ENCODE data around the gene ZNF256.
A peak's percentile ranks its signal among the peaks of the same experiment; 100 is the strongest.

ZNF256 gene

GRCh38 chr19:57954996-57955395 lies 7.5 kb upstream of the ZNF256 start:
- H3K4me3 ChIP-seq (ENCODE audit: low read depth, low read length): no peak overlapping the region

GRCh38 chr19:57949702-57950101 lies 2.2 kb upstream of the ZNF256 start:
- no peak overlapping the region for H3K4me3 ChIP-seq (ENCODE audit: low read depth, low read length)
- TF ChIP-seq, protein P1, sequence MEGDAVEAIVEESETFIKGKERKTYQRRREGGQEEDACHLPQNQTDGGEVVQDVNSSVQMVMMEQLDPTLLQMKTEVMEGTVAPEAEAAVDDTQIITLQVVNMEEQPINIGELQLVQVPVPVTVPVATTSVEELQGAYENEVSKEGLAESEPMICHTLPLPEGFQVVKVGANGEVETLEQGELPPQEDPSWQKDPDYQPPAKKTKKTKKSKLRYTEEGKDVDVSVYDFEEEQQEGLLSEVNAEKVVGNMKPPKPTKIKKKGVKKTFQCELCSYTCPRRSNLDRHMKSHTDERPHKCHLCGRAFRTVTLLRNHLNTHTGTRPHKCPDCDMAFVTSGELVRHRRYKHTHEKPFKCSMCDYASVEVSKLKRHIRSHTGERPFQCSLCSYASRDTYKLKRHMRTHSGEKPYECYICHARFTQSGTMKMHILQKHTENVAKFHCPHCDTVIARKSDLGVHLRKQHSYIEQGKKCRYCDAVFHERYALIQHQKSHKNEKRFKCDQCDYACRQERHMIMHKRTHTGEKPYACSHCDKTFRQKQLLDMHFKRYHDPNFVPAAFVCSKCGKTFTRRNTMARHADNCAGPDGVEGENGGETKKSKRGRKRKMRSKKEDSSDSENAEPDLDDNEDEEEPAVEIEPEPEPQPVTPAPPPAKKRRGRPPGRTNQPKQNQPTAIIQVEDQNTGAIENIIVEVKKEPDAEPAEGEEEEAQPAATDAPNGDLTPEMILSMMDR (conservative IDR thresholded peaks at IDR 0.05; ENCODE audit: low read depth, low read length): no peak
- DNase-seq (ENCODE audit: low read depth): no peak

More at GRCh38 chr19:57954996-57955395, 7.5 kb upstream of the ZNF256 start:
- TF ChIP-seq, protein P1 (conservative IDR thresholded peaks at IDR 0.05; ENCODE audit: low read depth, low read length): no peak
- DNase-seq (ENCODE audit: low read depth): no peak

DNA sequence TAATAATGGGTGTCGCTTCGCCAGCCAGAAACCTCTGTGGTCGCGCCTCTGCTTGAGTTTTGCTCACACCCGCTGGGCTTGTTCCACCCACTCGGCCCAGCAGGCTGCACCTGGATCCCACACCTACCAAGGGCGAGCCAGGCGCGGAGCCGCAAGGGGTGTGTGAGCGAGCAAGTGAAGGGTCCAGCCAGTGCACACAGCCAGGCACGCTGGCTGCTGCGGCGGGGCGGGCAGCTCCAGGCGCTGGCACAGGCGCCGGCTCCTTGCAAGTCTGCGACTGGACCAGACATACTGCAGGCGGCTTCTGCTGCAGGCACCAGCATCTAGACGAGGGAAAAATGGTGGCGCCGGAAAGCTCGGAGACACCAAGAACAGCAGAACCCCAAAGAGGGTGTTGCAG lies 1.8 kb upstream of the ZNF256 start:
- no peak overlapping the region for H3K4me3 ChIP-seq (ENCODE audit: low read depth, low read length)
- TF ChIP-seq, protein P1 (conservative IDR thresholded peaks at IDR 0.05; ENCODE audit: low read depth, low read length): no peak
- DNase-seq (ENCODE audit: low read depth): no peak

- no peak for DNase-seq (ENCODE audit: low read depth)
- H3K4me3 ChIP-seq (ENCODE audit: low read depth, low read length): peak overlapping the region; percentile 86
- TF ChIP-seq, protein P1 (conservative IDR thresholded peaks at IDR 0.05; ENCODE audit: low read depth, low read length): no peak
These were observed 453 bp downstream of the ZNF256 start for GRCh38 chr19:57947088-57947418.

DNA sequence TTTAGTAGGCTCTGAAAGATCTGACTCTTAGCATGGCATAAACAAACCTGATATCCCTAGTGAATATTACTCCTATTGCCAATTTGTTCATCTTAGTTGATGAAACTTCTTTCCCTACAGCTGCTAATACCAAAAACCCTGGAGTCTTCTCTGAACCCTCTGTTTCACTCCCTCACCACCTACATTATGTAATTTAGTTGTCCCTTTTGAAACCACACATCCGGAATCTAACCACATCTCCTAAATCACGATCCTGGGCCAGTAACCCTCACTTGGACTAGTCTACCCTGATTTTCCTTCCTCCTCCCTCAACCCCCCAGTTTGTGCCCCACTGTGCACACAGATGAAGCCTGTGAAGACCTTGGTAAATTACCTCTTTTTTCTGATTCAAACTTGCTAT lies 1.2 kb downstream of the ZNF256 start:
- no peak for DNase-seq (ENCODE audit: low read depth)
- TF ChIP-seq, protein P1 (conservative IDR thresholded peaks at IDR 0.05; ENCODE audit: low read depth, low read length): no peak
- peak overlapping the region; percentile 86 for H3K4me3 ChIP-seq (ENCODE audit: low read depth, low read length)

GRCh38 chr19:57941593-57941992 lies 5.9 kb downstream of the ZNF256 start:
- DNase-seq (ENCODE audit: low read depth): no peak
- TF ChIP-seq, protein P1 (conservative IDR thresholded peaks at IDR 0.05; ENCODE audit: low read depth, low read length): no peak
- H3K4me3 ChIP-seq (ENCODE audit: low read depth, low read length): no peak overlapping the region

DNA sequence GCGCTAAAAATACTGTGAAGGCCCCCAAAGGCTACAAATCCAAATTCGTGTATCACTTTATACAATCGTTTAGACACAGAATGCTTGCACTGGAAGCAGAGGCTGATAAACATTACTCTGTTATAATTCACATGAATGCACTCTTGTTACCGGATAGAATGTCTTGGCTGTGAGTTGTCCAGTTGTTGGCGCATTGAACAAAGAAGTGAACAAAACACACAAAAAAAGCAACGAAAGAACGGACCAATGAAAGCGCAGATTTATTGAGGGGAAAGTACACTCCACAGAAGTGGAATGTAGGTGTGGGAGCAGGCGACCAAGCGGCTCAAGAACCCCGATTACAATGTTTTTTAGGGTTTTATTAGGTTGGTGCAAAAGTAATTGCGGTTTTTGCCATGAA lies 11.8 kb downstream of the ZNF256 start:
- H3K4me3 ChIP-seq (ENCODE audit: low read depth, low read length): no peak overlapping the region
- TF ChIP-seq, protein P1 (conservative IDR thresholded peaks at IDR 0.05; ENCODE audit: low read depth, low read length): no peak
- DNase-seq (ENCODE audit: low read depth): no peak

Measured in choroid plexus epithelial cell (primary cell).